Neutrophil (primary cell): Measurements from ENCODE around the gene CACNA2D2.

ENCODE experiments used
- H3K27ac ChIP-seq: fragments of 200-600 bp; sonication (generic); 2 replicates; pipeline ENCODE4 v1.5.1; 2016; ENCODE audit warnings: mild to moderate bottlenecking, moderate library complexity
- H3K27me3 ChIP-seq: fragments of 200-600 bp; sonication (generic); 2 replicates; pipeline ENCODE4 v1.6.0; 2016; ENCODE audit warnings: mild to moderate bottlenecking
- H3K36me3 ChIP-seq: fragments of 200-600 bp; sonication (generic); 2 replicates; pipeline ENCODE4 v1.5.1; 2017
- H3K4me1 ChIP-seq, 2 experiments: fragments of 200-600 bp in 1 of 2; sonication (generic) in 1 of 2; 1 replicate in 1 of 2; 2 replicates in 1 of 2; pipeline versions ENCODE4 v1.5.1 to v1.6.1; 2013 to 2016; ENCODE audit warnings: low read depth in 1 of 2, low read length in 1 of 2, mild to moderate bottlenecking in 1 of 2, moderate library complexity in 1 of 2; ENCODE audit not compliant: control insufficient read depth in 1 of 2, insufficient read depth in 1 of 2
- H3K4me3 ChIP-seq, 2 experiments: fragments of 200-600 bp in 1 of 2; sonication (generic) in 1 of 2; 1 replicate in 1 of 2; 2 replicates in 1 of 2; pipeline ENCODE4 v1.5.1; 2013 to 2016; ENCODE audit warnings: low read depth in 1 of 2, low read length in 1 of 2, mild to moderate bottlenecking in 1 of 2, moderate library complexity in 1 of 2
- H3K9me3 ChIP-seq: fragments of 200-600 bp; sonication (generic); 2 replicates; pipeline ENCODE4 v1.5.1; 2016
- CTCF ChIP-seq: fragments of 200-600 bp; sonication (generic); IDR thresholded peaks from 2 replicates; pipeline ENCODE4 v1.5.1; 2016; ENCODE audit warnings: antibody characterized with exemption

Gene CACNA2D2

GRCh38 chr3:50327129-50327528, 176.3 kb downstream of the CACNA2D2 start:
- H3K27ac ChIP-seq = peak overlapping the region; percentile 86
- peaks cover 61 to 62% of the 10 kb centered on the region in 2 experiments for H3K4me1 ChIP-seq
- H3K36me3 ChIP-seq = peaks cover 37% of the 10 kb centered on the region
- H3K27me3 ChIP-seq = no peaks in the 10 kb centered on the region
- TF ChIP-seq CTCF = no peak
- no peaks in the 10 kb centered on the region for H3K9me3 ChIP-seq
- peak overlapping the region; percentile 79 to 87 for H3K4me3 ChIP-seq

GRCh38 chr3:50326182-50326541, 177.3 kb downstream of the CACNA2D2 start:
- Histone ChIP-seq H3K4me1 (peaks cover 67 to 70% of the 10 kb centered on the region in 2 experiments), H3K9me3 (no peaks in the 10 kb centered on the region), H3K27ac (peak overlapping the region; percentile 95)

DNA sequence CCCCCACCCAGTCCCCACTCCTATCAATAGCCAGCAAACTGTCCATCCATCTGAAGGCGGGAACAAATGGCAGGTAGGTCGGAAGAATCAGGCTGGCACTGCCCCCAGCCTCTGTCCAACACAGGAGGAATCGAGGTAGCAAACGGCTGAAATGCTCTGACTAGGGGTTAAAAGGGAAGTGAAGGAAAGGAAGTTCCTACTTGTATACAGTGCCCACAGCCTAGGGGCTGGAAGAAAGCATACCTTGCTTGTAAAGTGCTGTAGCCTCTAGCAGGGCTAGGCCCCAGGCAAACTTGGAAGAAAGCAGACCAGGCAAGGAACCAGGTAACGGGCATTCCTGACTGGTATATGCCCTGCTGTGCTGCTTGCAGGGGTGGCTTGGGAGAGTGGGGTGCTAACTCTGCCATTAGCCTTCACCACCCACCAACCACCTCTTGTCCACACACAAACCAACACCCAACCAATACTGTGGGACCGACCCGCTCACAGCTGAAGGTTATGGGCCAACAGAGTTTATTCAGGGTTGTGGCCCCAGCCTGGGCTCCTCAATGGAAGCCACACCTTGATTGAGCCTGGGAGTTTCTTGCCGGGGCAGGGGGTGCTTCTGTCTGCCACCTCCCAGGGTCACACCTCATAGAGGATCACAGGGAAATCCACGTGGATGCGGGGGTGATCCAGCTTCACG, 177.8 kb downstream of the CACNA2D2 start:
- TF ChIP-seq CTCF = no peak
- peaks cover 22% of the 10 kb centered on the region for H3K36me3 ChIP-seq
- H3K4me1 ChIP-seq = peaks cover 69 to 75% of the 10 kb centered on the region in 2 experiments
- no peaks in the 10 kb centered on the region for H3K27me3 ChIP-seq
- H3K9me3 ChIP-seq = no peaks in the 10 kb centered on the region
- H3K27ac ChIP-seq = peak overlapping the region; percentile 95
- no peak overlapping the region for H3K4me3 ChIP-seq

More at GRCh38 chr3:50326182-50326541, 177.3 kb downstream of the CACNA2D2 start:
- TF ChIP-seq CTCF = no peak
- peaks cover 27% of the 10 kb centered on the region for H3K36me3 ChIP-seq
- no peaks in the 10 kb centered on the region for H3K27me3 ChIP-seq
- no peak overlapping the region for H3K4me3 ChIP-seq

DNA sequence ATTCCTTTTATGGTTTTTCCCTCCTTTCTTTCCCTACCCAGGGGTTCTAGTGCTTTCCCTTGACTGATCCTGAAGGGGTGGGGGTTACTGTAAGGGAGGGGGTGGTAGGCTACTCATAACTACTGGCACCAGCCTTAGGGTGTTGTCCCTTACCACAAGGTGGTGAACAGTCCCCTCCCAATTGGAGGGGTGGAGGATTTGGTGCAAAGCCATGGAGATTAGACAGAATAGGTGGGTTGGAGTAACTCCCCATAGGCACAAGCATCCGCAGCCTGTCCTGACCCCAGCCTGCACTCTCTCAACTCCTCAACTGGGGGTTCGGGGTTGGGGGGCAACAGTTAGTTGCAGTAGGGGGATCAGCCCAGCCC, 178.3 kb downstream of the CACNA2D2 start:
- Histone ChIP-seq H3K27ac (peak overlapping the region; percentile 95), H3K27me3 (no peaks in the 10 kb centered on the region), H3K36me3 (peaks cover 17% of the 10 kb centered on the region), H3K4me1 (peaks cover 75 to 80% of the 10 kb centered on the region in 2 experiments), H3K4me3 (no peak overlapping the region), H3K9me3 (no peaks in the 10 kb centered on the region)
- TF ChIP-seq CTCF = no peak

GRCh38 chr3:50324351-50325112, 178.9 kb downstream of the CACNA2D2 start:
- Histone ChIP-seq H3K9me3 (no peaks in the 10 kb centered on the region), H3K27me3 (no peaks in the 10 kb centered on the region), H3K36me3 (peaks cover 11% of the 10 kb centered on the region), H3K4me1 (peaks cover 80 to 86% of the 10 kb centered on the region in 2 experiments), H3K4me3 (no peak overlapping the region), H3K27ac (peak overlapping the region; percentile 95)
- peak; percentile 82 for TF ChIP-seq CTCF
